Osteocyte (in vitro differentiated cells): ENCODE measurements around the gene LAPTM5. TPM values are rescaled to one million over a fixed set of nuclear protein-coding genes. Genes with fewer than 3 reads are reported as not detected.

Experiments
- DNase-seq: peaks from one replicate; pipeline ENCODE4 v3.0.0; 2021; ENCODE audit warnings: mixed read lengths; ENCODE audit not compliant: unreplicated experiment; ENCODE audit errors: extremely low spot score
- H3K27ac Mint-ChIP-seq: one replicate; pipeline ENCODE4 v1.8.0; 2021; ENCODE audit warnings: mild to moderate bottlenecking, mixed read lengths; ENCODE audit not compliant: unreplicated experiment
- H3K27me3 Mint-ChIP-seq: one replicate; pipeline ENCODE4 v1.8.0; 2021; ENCODE audit warnings: mixed read lengths; ENCODE audit not compliant: unreplicated experiment
- H3K36me3 Mint-ChIP-seq: one replicate; pipeline ENCODE4 v1.8.0; 2021; ENCODE audit warnings: mixed read lengths; ENCODE audit not compliant: unreplicated experiment
- H3K4me1 Mint-ChIP-seq: one replicate; pipeline ENCODE4 v1.8.0; 2021; ENCODE audit warnings: mixed read lengths; ENCODE audit not compliant: unreplicated experiment
- H3K4me3 Mint-ChIP-seq: one replicate; pipeline ENCODE4 v1.8.0; 2021; ENCODE audit warnings: mild to moderate bottlenecking, moderate library complexity, mixed read lengths; ENCODE audit not compliant: unreplicated experiment
- H3K9me3 Mint-ChIP-seq: one replicate; pipeline ENCODE4 v1.8.0; 2021; ENCODE audit warnings: mixed read lengths; ENCODE audit not compliant: unreplicated experiment
- total RNA-seq: library from RNA; stranded (reverse); gene quantifications from 2 replicates; pipeline ENCODE4 v1.2.1, GENCODE V29; 2021
- TF ChIP-seq, protein P1 (sequence below): fragments of 200-600 bp; sonication (generic); IDR thresholded peaks from 2 replicates; pipeline ENCODE4 v1.5.0; 2021; ENCODE audit warnings: antibody characterized with exemption, mild to moderate bottlenecking, moderate library complexity

The LAPTM5 gene
- total RNA-seq, 1 donor from 2014 or later: not detected

DNA sequence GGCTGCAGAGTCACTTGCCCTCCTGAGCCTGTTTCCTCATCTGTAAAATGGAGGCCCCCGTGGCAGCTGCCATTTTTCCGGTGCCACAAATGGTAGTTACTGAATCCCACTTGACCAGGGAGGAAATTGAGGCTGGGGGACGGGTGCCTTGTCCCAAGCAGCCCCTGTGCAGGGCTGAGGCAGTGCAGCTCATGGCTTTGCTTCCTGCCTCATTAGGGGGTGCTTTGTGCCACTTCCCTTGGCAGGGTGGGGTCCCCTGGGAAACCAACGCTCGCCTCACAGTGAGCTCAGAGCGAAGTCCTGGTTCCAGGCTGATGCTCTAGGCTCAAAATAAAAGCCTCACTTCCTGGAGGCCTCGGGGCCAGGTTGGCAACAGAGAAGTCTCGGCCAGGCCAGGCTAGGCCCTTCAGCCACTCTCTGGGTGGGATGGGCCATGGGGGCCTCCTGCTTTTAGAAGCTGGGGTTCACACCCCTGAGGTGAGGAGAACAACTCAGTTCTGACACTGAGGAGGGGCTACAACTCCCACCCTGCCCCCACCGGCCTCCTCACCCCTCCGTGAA, 6.8 kb downstream of the LAPTM5 start:
- TF ChIP-seq, protein P1, sequence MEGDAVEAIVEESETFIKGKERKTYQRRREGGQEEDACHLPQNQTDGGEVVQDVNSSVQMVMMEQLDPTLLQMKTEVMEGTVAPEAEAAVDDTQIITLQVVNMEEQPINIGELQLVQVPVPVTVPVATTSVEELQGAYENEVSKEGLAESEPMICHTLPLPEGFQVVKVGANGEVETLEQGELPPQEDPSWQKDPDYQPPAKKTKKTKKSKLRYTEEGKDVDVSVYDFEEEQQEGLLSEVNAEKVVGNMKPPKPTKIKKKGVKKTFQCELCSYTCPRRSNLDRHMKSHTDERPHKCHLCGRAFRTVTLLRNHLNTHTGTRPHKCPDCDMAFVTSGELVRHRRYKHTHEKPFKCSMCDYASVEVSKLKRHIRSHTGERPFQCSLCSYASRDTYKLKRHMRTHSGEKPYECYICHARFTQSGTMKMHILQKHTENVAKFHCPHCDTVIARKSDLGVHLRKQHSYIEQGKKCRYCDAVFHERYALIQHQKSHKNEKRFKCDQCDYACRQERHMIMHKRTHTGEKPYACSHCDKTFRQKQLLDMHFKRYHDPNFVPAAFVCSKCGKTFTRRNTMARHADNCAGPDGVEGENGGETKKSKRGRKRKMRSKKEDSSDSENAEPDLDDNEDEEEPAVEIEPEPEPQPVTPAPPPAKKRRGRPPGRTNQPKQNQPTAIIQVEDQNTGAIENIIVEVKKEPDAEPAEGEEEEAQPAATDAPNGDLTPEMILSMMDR: no peak
- Mint-ChIP-seq H3K4me3 (no peak overlapping the region), H3K9me3 (no peaks in the 10 kb centered on the region), H3K4me1 (no peaks in the 10 kb centered on the region), H3K27ac (no peak overlapping the region), H3K27me3 (peaks cover 8% of the 10 kb centered on the region), H3K36me3 (no peaks in the 10 kb centered on the region)
- no peak for DNase-seq

DNA sequence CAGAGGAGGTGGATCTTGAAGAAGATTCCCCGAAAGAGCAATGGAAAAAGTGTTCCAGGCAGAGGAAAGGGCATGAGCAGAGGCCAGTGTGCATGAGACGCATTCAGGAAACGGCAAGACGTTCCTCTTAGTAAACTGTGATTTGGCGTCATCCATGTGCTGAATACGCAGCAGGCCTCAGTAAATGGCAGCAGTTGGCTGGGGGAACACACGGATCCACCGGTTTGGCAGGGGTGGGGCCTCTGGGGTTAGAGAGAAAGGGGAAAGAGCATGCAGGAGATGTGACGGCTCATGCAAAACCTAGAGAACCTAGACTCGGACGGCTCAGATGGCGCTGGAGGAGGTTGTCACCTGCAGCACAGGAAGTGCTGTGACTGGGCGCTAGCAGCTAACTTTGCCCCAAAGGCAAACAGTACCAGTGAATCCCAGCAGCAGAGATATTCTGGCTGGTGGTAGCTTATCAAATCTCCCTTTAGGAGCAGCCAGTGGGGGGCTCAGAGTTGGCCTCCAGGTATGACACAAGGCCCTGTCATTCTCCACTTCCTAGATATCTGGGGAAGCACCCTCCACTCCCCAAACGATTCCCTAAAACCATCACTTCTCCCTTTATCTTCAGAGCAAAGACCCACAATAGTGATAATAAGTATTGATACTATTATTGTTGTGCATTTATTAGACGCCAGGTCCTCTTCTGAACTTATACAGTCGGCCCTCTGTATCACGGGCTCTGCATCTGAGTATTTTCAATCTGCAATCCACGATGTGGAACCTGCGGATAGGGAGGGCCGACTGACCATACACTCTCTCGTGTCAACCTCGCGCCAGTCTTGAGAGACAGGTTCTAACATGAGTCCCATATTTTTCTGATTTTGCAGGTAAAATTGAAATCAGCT, 7.6 kb downstream of the LAPTM5 start:
- peaks cover 10% of the 10 kb centered on the region for H3K27me3 Mint-ChIP-seq
- no peaks in the 10 kb centered on the region for H3K36me3 Mint-ChIP-seq
- H3K4me3 Mint-ChIP-seq: no peak overlapping the region
- H3K4me1 Mint-ChIP-seq: no peaks in the 10 kb centered on the region
- H3K27ac Mint-ChIP-seq: no peak overlapping the region
- TF ChIP-seq, protein P1: no peak
- H3K9me3 Mint-ChIP-seq: no peaks in the 10 kb centered on the region
- DNase-seq: no peak

GRCh38 chr1:30748699-30749401, 8.7 kb downstream of the LAPTM5 start:
- H3K36me3 Mint-ChIP-seq: no peaks in the 10 kb centered on the region
- no peaks in the 10 kb centered on the region for H3K9me3 Mint-ChIP-seq
- H3K27me3 Mint-ChIP-seq: peaks cover 11% of the 10 kb centered on the region
- no peaks in the 10 kb centered on the region for H3K4me1 Mint-ChIP-seq
- TF ChIP-seq, protein P1: no peak
- no peak overlapping the region for H3K27ac Mint-ChIP-seq
- no peak for DNase-seq
- H3K4me3 Mint-ChIP-seq: no peak overlapping the region

DNA sequence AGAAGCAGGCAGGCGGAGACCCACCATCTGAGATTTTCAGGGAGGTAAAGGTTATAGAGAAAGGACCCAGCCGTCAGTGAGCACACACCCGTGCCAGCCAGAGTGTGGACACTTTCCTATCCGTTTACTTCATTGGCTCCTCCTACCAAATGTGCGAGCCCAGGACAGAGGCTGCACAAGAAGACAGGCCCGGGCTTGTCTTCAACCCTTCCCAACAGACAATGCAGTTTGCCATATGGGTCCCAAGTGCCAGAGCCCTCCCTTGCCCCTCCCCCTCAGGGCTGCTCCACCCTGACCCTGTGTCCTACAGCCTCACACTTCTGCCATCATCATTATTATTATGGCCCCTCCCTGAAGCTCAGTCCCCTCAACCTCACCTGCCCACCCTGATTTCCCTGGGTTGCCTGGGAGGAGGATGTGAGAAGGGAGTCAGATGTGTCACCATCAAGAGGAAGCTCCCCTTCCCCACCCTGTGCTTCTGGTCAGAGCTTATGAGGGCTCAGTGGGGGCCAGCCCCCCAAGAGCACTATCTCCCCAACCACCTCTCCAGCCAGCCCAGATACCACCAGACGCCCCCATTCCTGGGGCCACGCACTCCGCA, 9.4 kb downstream of the LAPTM5 start:
- DNase-seq: no peak
- no peaks in the 10 kb centered on the region for H3K4me1 Mint-ChIP-seq

More for the DNA sequence above, 9.4 kb downstream of the LAPTM5 start:
- H3K36me3 Mint-ChIP-seq: no peaks in the 10 kb centered on the region
- no peak overlapping the region for H3K4me3 Mint-ChIP-seq
- TF ChIP-seq, protein P1: no peak
- H3K27me3 Mint-ChIP-seq: peaks cover 7% of the 10 kb centered on the region
- H3K9me3 Mint-ChIP-seq: no peaks in the 10 kb centered on the region
- no peak overlapping the region for H3K27ac Mint-ChIP-seq
